Activated B cell treated with CpG ODN at 0.5 μM for 24 hours (primary cell): ENCODE data around the gene TEAD4. TPM values are rescaled to one million over a fixed set of nuclear protein-coding genes. Genes with fewer than 3 reads are reported as not detected.

Experiments used
- ATAC-seq: fragments of 200-7000 bp; cut with Tn5 transposase; one replicate; pipeline ENCODE4 v1.10.0; 2021; ENCODE audit warnings: low read depth, mild to moderate bottlenecking, moderate library complexity
- CTCF ChIA-PET: fragments of 350-600 bp; sonication (Branson Sonifier 250); formaldehyde crosslinking; loops from one replicate; lab custom pipeline; 2021; ENCODE audit warnings: antibody characterized with exemption; lab: Charles Lee
- POLR2A ChIA-PET: fragments of 350-600 bp; sonication (Branson Sonifier 250); formaldehyde crosslinking; loops from one replicate; lab custom pipeline; 2021; ENCODE audit warnings: antibody characterized with exemption; lab: Charles Lee
- DNase-seq: peaks from one replicate; pipeline ENCODE4 v3.0.0; 2022
- H3K27ac Mint-ChIP-seq: one replicate; pipeline ENCODE4 v1.8.0; 2020; ENCODE audit warnings: mixed read lengths
- H3K27me3 Mint-ChIP-seq: one replicate; pipeline ENCODE4 v1.8.0; 2021; ENCODE audit warnings: mixed read lengths
- H3K36me3 Mint-ChIP-seq: one replicate; pipeline ENCODE4 v1.8.0; 2021; ENCODE audit warnings: low read depth, mixed read lengths
- H3K4me1 Mint-ChIP-seq: one replicate; pipeline ENCODE4 v1.8.0; 2021; ENCODE audit warnings: mixed read lengths
- H3K4me3 Mint-ChIP-seq: one replicate; pipeline ENCODE4 v1.8.0; 2020; ENCODE audit warnings: mild to moderate bottlenecking, mixed read lengths
- H3K9me3 Mint-ChIP-seq: one replicate; pipeline ENCODE4 v1.8.0; 2020; ENCODE audit warnings: mixed read lengths
- intact Hi-C: fragments of 100-400 bp; cut with micrococcal nuclease; formaldehyde crosslinking; loops from one replicate; pipeline ENCODE4 v1.15.1; 2024
- total RNA-seq: library from RNA; stranded (reverse); gene quantifications from 2 replicates; pipeline ENCODE4 v1.2.3, GENCODE V29; 2022
- TF ChIP-seq, protein P1 (sequence below): fragments of 200-600 bp; IDR thresholded peaks from one replicate; pipeline ENCODE4 v1.8.0; 2022; ENCODE audit warnings: antibody characterized with exemption, mild to moderate bottlenecking

TEAD4 gene
- total RNA-seq, 1 donor from 2014 or later, result not detected

DNA sequence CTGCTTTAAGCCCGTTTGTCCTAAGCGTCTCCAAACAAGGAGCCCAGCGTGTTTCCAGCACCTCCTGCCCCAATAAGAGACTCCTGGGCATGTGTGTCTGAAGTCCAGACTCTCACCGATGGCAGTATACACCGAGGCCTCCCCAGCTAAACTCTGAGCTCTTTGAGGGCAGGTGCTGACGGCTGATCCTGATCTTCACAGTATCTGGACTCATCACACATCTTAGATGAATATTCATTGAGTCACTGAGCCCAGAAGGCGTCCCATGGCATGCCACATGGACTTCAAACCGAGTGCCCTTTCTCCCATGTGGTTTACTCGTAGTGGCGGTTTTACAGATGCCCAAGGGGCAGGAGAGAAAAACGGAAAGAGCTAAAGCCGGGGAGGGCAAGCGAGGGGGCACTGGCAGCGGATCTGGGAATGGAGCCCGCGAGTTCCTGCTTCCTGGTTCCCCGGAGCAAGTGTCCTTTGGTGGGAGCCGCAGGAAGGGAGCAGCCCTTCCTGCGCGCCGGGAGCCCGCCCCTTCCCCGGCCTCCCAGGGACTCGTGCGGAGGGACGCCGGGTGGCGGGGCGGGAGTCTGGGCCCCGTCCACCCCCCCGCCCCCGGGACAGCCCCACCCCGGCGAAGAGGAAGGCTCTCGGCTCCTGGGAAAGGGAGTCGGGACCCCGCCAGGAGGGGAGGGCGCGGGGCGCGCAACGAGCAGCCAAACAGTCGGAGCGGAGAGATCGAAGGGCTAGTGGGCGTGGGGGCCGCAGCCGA lies 585 bp upstream of the TEAD4 start:
- H3K36me3 Mint-ChIP-seq, result no peaks in the 10 kb centered on the region

DNA sequence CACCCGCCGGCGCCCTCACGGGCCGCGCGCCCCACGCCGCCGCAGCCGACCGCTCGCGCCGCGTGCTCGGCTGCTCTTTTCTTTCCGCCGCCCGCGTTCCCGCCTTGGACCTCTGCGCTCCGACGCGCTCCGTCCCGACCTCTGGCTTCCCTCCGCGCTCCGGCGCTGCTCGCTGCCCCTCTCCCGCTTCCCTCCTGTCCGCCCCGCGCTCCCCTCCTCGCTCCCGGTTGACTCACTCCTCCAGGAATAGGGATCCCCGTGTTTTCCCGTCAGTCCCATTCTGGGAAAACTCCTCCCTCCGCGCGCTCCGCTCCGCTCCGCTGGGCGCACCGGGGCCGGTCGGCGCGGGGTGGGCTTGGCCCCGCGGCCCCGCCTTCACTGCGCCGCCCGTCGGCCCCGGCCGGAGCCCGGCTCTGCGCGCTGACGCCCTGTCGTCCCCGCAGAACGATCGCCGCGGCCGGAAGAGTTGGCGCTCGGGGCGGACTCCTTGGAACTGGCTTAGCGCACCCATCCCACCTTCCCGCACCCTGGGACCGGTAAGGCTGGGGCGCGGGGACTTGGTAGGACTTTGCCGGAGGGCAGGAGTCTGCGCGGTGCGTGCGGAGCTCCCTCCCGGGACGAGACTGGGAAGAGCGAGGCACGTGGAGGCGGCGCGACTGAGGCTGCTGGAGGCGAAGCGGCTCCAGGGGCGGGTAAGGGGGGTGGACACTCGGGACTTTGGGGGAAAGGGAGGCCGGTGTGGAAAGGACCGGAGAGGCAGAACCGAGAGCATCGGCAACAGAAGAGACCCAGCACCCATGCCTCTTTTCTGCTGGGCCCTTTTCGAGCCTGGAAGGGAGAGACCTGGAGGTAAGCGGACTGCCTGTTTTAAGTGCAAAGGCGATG lies 550 bp downstream of the TEAD4 start:
- H3K4me1 Mint-ChIP-seq, result peaks cover 17% of the 10 kb centered on the region
- no peak overlapping the region for H3K27ac Mint-ChIP-seq
- ATAC-seq (no peak), DNase-seq (no peak)
- ChIA-PET CTCF (no interaction called here), POLR2A (no interaction called here)
- TF ChIP-seq, protein P1, sequence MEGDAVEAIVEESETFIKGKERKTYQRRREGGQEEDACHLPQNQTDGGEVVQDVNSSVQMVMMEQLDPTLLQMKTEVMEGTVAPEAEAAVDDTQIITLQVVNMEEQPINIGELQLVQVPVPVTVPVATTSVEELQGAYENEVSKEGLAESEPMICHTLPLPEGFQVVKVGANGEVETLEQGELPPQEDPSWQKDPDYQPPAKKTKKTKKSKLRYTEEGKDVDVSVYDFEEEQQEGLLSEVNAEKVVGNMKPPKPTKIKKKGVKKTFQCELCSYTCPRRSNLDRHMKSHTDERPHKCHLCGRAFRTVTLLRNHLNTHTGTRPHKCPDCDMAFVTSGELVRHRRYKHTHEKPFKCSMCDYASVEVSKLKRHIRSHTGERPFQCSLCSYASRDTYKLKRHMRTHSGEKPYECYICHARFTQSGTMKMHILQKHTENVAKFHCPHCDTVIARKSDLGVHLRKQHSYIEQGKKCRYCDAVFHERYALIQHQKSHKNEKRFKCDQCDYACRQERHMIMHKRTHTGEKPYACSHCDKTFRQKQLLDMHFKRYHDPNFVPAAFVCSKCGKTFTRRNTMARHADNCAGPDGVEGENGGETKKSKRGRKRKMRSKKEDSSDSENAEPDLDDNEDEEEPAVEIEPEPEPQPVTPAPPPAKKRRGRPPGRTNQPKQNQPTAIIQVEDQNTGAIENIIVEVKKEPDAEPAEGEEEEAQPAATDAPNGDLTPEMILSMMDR, result no peak
- H3K27me3 Mint-ChIP-seq, result peaks cover 51% of the 10 kb centered on the region
- no peaks in the 10 kb centered on the region for H3K36me3 Mint-ChIP-seq
- no peaks in the 10 kb centered on the region for H3K9me3 Mint-ChIP-seq
- peak overlapping the region; percentile 76 for H3K4me3 Mint-ChIP-seq
- intact Hi-C loops, result no loop called here

More for the DNA sequence above, 585 bp upstream of the TEAD4 start:
- Mint-ChIP-seq H3K4me1 (peaks cover 17% of the 10 kb centered on the region), H3K27me3 (peaks cover 45% of the 10 kb centered on the region), H3K9me3 (no peaks in the 10 kb centered on the region), H3K4me3 (peak overlapping the region; percentile 66), H3K27ac (no peak overlapping the region)
- ChIA-PET POLR2A (no interaction called here), CTCF (no interaction called here)
- ATAC-seq (no peak), DNase-seq (no peak)
- TF ChIP-seq, protein P1, result no peak
- intact Hi-C loops, result no loop called here

DNA sequence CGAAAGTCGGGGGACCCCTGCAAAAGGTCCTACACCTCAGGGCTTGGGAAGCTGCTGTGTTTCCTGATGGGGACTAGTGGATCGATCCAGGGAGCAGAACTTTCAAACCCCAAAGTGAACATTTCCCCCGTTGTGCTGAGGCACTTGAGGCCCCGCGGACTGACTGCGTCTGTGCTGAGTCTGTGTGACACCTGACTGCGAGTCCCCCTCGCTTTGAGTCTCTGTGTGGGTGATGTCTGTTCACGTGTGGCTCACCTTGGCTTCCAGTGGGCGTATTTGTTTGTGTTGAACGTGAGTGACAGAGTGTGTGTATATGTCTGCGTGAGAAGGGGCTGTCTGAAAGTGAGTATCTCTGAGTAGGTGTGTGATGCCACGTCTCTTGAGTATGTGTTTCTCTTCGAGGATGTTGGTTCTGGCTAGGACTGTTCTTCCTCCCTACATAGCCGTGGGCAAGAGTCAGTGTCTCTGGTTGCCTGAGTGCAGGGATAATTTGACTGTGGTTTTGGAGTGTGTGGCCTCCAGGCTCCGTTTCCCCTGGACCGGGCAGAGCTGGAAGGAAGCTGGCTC lies 1.3 kb downstream of the TEAD4 start:
- TF ChIP-seq, protein P1, result no peak
- peak overlapping the region; percentile 76 for H3K4me3 Mint-ChIP-seq
- H3K9me3 Mint-ChIP-seq, result no peaks in the 10 kb centered on the region
- no peak for DNase-seq
- H3K4me1 Mint-ChIP-seq, result peaks cover 17% of the 10 kb centered on the region
- ChIA-PET CTCF (interaction anchor here (0.8 kb wide), 1 partner anchor 106 kb away, joined by 3 read pairs; no protein-coding TSS in a partner anchor), POLR2A (no interaction called here)
- H3K36me3 Mint-ChIP-seq, result no peaks in the 10 kb centered on the region
- H3K27me3 Mint-ChIP-seq, result peaks cover 51% of the 10 kb centered on the region
- no peak overlapping the region for H3K27ac Mint-ChIP-seq
- ATAC-seq, result no peak
- intact Hi-C loops, result no loop called here

DNA sequence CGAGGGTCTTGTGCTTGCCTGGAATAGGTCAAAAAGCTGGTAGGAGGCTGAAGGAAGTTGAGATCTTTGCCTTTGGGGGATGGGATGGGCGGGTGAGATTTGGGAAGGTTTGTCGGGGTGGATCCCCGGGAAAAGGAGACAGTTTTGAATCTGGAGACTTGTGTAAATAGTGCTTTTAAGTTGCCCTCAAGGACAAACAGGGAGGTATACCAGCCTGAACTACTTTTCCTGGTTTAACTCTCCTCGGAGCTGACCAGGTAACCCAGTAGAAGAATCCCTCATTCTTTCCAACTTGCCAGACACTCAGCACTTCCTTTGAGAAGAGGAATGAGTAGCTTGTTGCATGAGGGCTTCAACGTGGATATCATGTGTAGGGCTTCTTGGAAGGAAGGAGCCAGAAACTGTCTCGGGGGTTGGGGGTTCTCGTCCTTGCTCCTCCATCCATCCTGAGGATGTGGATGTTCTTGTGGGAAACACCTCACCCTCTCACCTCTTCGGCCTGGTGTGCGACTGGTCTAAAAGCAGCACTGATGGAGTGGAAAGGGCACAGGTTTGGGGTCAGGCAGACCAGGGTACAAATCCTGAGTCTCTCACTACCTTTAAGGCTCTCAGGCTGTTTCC lies 1.9 kb downstream of the TEAD4 start:
- ChIA-PET POLR2A (no interaction called here), CTCF (interaction anchor here (0.8 kb wide), 1 partner anchor 107 kb away, joined by 3 read pairs; no protein-coding TSS in a partner anchor)
- no peak for DNase-seq
- no peak overlapping the region for H3K27ac Mint-ChIP-seq
- no peak overlapping the region for H3K4me3 Mint-ChIP-seq
- no peak for ATAC-seq
- H3K4me1 Mint-ChIP-seq, result peaks cover 17% of the 10 kb centered on the region
- no peaks in the 10 kb centered on the region for H3K9me3 Mint-ChIP-seq
- intact Hi-C loops, result no loop called here
- H3K27me3 Mint-ChIP-seq, result peaks cover 51% of the 10 kb centered on the region
- TF ChIP-seq, protein P1, result no peak
- no peaks in the 10 kb centered on the region for H3K36me3 Mint-ChIP-seq
